ENCODE measurements around the gene MAPK8IP1.

MAPK8IP1 gene

GRCh38 chr11:45937916-45938315 is 52.5 kb downstream of the MAPK8IP1 start:
- Histone ChIP-seq H3K27ac (ENCODE audit: poor library complexity, severe bottlenecking) (no peak overlapping the region), H3K27me3 (ENCODE audit: insufficient read depth, poor library complexity, severe bottlenecking) (no peaks in the 10 kb centered on the region), H3K4me3 (ENCODE audit: severe bottlenecking) (no peak overlapping the region), H3K9me3 (ENCODE audit: severe bottlenecking) (no peaks in the 10 kb centered on the region), H3K36me3 (ENCODE audit: low read depth) (0 out of 2 replicates have a peak, but pooled peaks cover 7% of the 10 kb centered on the region), H3K4me1 (ENCODE audit: insufficient read depth, poor library complexity, severe bottlenecking) (peaks cover 4% of the 10 kb centered on the region)
- TF ChIP-seq CTCF (IDR thresholded peaks at IDR 0.05; ENCODE audit: poor library complexity, severe bottlenecking): no peak
- ATAC-seq (ENCODE audit: low read depth) (no peak), DNase-seq (ENCODE audit: low spot score) (no peak)

- H3K9me3 ChIP-seq (ENCODE audit: severe bottlenecking): no peaks in the 10 kb centered on the region
- TF ChIP-seq CTCF (IDR thresholded peaks at IDR 0.05; ENCODE audit: poor library complexity, severe bottlenecking): no peak
These were observed 54.4 kb downstream of the MAPK8IP1 start for GRCh38 chr11:45939836-45940235.

GRCh38 chr11:45941285-45941684 is 55.8 kb downstream of the MAPK8IP1 start:
- peaks cover 10% of the 10 kb centered on the region for H3K36me3 ChIP-seq (ENCODE audit: low read depth)
- no peaks in the 10 kb centered on the region for H3K4me1 ChIP-seq (ENCODE audit: insufficient read depth, poor library complexity, severe bottlenecking)
- no peak overlapping the region for H3K27ac ChIP-seq (ENCODE audit: poor library complexity, severe bottlenecking)

More at GRCh38 chr11:45939836-45940235, 54.4 kb downstream of the MAPK8IP1 start:
- H3K27ac ChIP-seq (ENCODE audit: poor library complexity, severe bottlenecking): no peak overlapping the region
- no peaks in the 10 kb centered on the region for H3K27me3 ChIP-seq (ENCODE audit: insufficient read depth, poor library complexity, severe bottlenecking)
- DNase-seq (ENCODE audit: low spot score) (no peak), ATAC-seq (ENCODE audit: low read depth) (no peak)
- no peaks in the 10 kb centered on the region for H3K4me1 ChIP-seq (ENCODE audit: insufficient read depth, poor library complexity, severe bottlenecking)
- H3K36me3 ChIP-seq (ENCODE audit: low read depth): peaks cover 8% of the 10 kb centered on the region; the same call in 1 of the 2 replicates
- no peak overlapping the region for H3K4me3 ChIP-seq (ENCODE audit: severe bottlenecking)

GRCh38 chr11:45942381-45942780 is 56.9 kb downstream of the MAPK8IP1 start:
- TF ChIP-seq CTCF (IDR thresholded peaks at IDR 0.05; ENCODE audit: poor library complexity, severe bottlenecking): no peak

More at GRCh38 chr11:45941285-45941684, 55.8 kb downstream of the MAPK8IP1 start:
- DNase-seq (ENCODE audit: low spot score) (no peak), ATAC-seq (ENCODE audit: low read depth) (no peak)
- no peak for TF ChIP-seq CTCF (IDR thresholded peaks at IDR 0.05; ENCODE audit: poor library complexity, severe bottlenecking)
- H3K27me3 ChIP-seq (ENCODE audit: insufficient read depth, poor library complexity, severe bottlenecking): no peaks in the 10 kb centered on the region
- no peak overlapping the region for H3K4me3 ChIP-seq (ENCODE audit: severe bottlenecking)
- H3K9me3 ChIP-seq (ENCODE audit: severe bottlenecking): no peaks in the 10 kb centered on the region

GRCh38 chr11:45945397-45945999 is 60.0 kb downstream of the MAPK8IP1 start:
- Histone ChIP-seq H3K27me3 (ENCODE audit: insufficient read depth, poor library complexity, severe bottlenecking) (no peaks in the 10 kb centered on the region), H3K27ac (ENCODE audit: poor library complexity, severe bottlenecking) (no peak overlapping the region), H3K4me1 (ENCODE audit: insufficient read depth, poor library complexity, severe bottlenecking) (no peaks in the 10 kb centered on the region), H3K36me3 (ENCODE audit: low read depth) (peaks cover 33% of the 10 kb centered on the region), H3K4me3 (ENCODE audit: severe bottlenecking) (no peak overlapping the region), H3K9me3 (ENCODE audit: severe bottlenecking) (no peaks in the 10 kb centered on the region)
- no peak for DNase-seq (ENCODE audit: low spot score)
- TF ChIP-seq CTCF (IDR thresholded peaks at IDR 0.05; ENCODE audit: poor library complexity, severe bottlenecking): no peak
- ATAC-seq (ENCODE audit: low read depth): no peak

More at GRCh38 chr11:45942381-45942780, 56.9 kb downstream of the MAPK8IP1 start:
- DNase-seq (ENCODE audit: low spot score) (no peak), ATAC-seq (ENCODE audit: low read depth) (no peak)
- Histone ChIP-seq H3K27ac (ENCODE audit: poor library complexity, severe bottlenecking) (no peak overlapping the region), H3K36me3 (ENCODE audit: low read depth) (peaks cover 15% of the 10 kb centered on the region), H3K27me3 (ENCODE audit: insufficient read depth, poor library complexity, severe bottlenecking) (no peaks in the 10 kb centered on the region), H3K4me3 (ENCODE audit: severe bottlenecking) (no peak overlapping the region), H3K9me3 (ENCODE audit: severe bottlenecking) (no peaks in the 10 kb centered on the region), H3K4me1 (ENCODE audit: insufficient read depth, poor library complexity, severe bottlenecking) (no peaks in the 10 kb centered on the region)
